Astrocyte of the spinal cord (primary cell): Measurements from ENCODE around the gene YBX3.

Experiments
- DNase-seq: peaks from one replicate; pipeline ENCODE4 v3.0.0; 2011; ENCODE audit warnings: low read depth, low spot score
- H3K4me3 ChIP-seq: 2 replicates; pipeline ENCODE4 v1.5.1; 2011; ENCODE audit warnings: low read depth, mild to moderate bottlenecking, low read length, moderate library complexity
- in situ Hi-C: cut with HindIII; loops from 2 replicates; pipeline ENCODE4 v1.10.0; 2017; ENCODE audit warnings: low sequenced_read_pairs
- TF ChIP-seq, protein P1 (sequence below): IDR thresholded peaks from 2 replicates; pipeline ENCODE4 v1.5.1; 2012; ENCODE audit warnings: low read depth, mild to moderate bottlenecking, low read length, inconsistent platforms

Gene YBX3

GRCh38 chr12:10722905-10723746 lies at the start of gene YBX3:
Gene YBX3, minus strand, starts transcription at chr12:10723323. Its CDS starts 212 bp downstream, at chr12:10723111.
- TF ChIP-seq, protein P1, sequence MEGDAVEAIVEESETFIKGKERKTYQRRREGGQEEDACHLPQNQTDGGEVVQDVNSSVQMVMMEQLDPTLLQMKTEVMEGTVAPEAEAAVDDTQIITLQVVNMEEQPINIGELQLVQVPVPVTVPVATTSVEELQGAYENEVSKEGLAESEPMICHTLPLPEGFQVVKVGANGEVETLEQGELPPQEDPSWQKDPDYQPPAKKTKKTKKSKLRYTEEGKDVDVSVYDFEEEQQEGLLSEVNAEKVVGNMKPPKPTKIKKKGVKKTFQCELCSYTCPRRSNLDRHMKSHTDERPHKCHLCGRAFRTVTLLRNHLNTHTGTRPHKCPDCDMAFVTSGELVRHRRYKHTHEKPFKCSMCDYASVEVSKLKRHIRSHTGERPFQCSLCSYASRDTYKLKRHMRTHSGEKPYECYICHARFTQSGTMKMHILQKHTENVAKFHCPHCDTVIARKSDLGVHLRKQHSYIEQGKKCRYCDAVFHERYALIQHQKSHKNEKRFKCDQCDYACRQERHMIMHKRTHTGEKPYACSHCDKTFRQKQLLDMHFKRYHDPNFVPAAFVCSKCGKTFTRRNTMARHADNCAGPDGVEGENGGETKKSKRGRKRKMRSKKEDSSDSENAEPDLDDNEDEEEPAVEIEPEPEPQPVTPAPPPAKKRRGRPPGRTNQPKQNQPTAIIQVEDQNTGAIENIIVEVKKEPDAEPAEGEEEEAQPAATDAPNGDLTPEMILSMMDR, result no peak
- peak; percentile 87 for DNase-seq
- in situ Hi-C loops, result no loop called here
- peak within 1 kb of the TSS; percentile 98 for H3K4me3 ChIP-seq

GRCh38 chr12:10771132-10771733 lies 48.1 kb upstream of the YBX3 start:
- TF ChIP-seq, protein P1, result peak; percentile 54

GRCh38 chr12:10759657-10760056 lies 36.5 kb upstream of the YBX3 start:
- H3K4me3 ChIP-seq, result no peak overlapping the region
- TF ChIP-seq, protein P1, result no peak
- in situ Hi-C loops, result no loop called here
- no peak for DNase-seq

More at GRCh38 chr12:10771132-10771733, 48.1 kb upstream of the YBX3 start:
- in situ Hi-C loops, result no loop called here
- H3K4me3 ChIP-seq, result no peak overlapping the region
- peak; percentile 48 for DNase-seq

DNA sequence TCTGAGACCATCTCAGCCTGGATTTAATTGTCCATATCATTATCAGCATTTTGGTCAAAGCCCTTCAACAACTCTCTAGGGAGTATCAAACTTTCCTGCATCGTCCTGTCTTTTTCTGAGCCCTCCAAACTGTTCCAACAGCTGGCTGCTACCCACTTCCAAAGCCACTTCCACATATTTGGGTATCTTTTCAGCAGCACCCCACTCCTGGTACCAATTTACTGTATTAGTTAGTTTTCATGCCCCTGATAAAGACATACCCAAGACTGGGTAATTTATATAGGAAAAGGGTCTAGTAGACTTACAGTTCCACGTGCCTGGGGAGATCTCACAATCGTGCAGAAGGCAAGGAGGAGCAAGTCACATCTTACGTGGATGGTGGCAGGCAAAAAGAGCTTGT lies 33.1 kb upstream of the YBX3 start:
- TF ChIP-seq, protein P1, result no peak
- no peak overlapping the region for H3K4me3 ChIP-seq
- DNase-seq, result no peak
- in situ Hi-C loops, result no loop called here

- TF ChIP-seq, protein P1, result no peak
- in situ Hi-C loops, result no loop called here
- H3K4me3 ChIP-seq, result no peak overlapping the region
- peak; percentile 45 for DNase-seq
Observed at GRCh38 chr12:10753059-10753458, 29.9 kb upstream of the YBX3 start.

DNA sequence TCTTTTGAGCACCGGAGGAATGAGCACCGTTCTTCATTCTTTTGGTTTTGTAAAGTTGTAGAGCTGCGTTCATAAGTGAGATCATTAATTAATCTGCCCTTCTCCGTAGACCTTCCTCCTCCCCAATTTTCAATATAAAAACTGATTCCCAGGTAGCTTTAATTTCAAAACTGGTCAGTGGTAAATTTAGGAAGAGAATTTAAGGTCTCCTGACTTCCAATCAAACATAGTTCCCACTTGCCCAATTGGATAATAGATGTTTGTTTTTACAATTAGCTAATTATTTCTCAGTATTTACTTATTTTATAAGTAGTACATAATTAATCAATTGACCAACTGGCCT lies 27.2 kb upstream of the YBX3 start:
- DNase-seq, result no peak
- TF ChIP-seq, protein P1, result no peak
- H3K4me3 ChIP-seq, result no peak overlapping the region
- in situ Hi-C loops, result no loop called here
